Measurements from ENCODE around the gene TIE1.
"Not testable (repeated sequence)": the region's sequence is repeated elsewhere in the genome, so short reads cannot be mapped to it uniquely, and the experiment has no call there.

Gene TIE1

DNA sequence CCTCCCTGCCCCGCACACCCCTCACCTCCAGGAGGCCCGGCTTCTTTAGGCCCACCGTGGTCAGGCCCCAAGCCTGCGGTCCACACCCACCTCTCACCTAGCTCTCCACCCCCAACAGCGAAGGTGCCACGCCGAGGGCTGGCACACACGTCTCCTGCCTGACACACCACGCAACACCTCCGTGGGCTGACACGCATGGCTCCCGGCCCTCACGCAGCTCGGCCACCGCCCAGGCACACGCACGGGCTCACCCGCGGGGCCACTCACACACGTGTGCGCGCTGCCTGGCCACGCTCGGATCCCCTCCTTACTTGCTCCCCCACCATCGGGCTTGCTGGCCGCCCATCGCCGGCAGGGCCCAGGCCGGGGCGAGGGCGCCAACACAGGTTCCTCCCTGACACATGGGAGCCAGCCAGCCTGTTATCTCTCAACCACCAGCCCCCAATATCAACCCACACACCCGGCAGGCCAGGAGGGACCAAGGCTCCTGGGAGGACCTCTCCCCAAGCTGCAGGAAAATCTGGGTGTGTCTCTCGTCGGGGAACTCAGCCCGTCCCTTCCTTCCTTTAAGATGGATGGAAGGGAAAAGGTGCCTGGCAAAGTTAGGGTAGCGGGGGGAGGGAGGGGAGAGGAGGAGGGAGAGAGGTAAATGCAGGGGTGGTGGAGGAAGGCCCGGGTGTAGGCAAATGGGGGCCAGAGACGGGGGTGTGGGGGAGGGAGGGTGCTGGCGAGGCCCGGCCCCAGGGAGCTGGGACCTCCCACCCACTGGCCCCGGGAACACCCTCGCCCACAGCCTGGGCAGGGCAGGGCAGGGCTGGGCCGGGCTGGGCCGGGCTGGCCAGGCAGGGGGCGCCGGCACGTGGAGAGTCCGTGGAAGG, 66.5 kb downstream of the TIE1 start:
- Histone ChIP-seq H3K27me3 (ENCODE audit: control insufficient read depth, insufficient read depth, low read length) (no peaks in the 10 kb centered on the region), H3K9me3 (ENCODE audit: control insufficient read depth, insufficient read depth, low read length) (no peaks in the 10 kb centered on the region), H3K27ac (ENCODE audit: low read depth, low read length) (peak overlapping the region; percentile 88), H3K4me3 (ENCODE audit: low read depth, low read length) (peak overlapping the region; percentile 73), H3K36me3 (ENCODE audit: control insufficient read depth, insufficient read depth, low read length) (peaks cover 32% of the 10 kb centered on the region), H3K4me1 (ENCODE audit: control insufficient read depth, insufficient read depth, low read length) (peaks cover 20% of the 10 kb centered on the region), H3K9ac (ENCODE audit: low read depth, low read length) (peak overlapping the region; percentile 26; the same call in 1 of the 2 replicates)

DNA sequence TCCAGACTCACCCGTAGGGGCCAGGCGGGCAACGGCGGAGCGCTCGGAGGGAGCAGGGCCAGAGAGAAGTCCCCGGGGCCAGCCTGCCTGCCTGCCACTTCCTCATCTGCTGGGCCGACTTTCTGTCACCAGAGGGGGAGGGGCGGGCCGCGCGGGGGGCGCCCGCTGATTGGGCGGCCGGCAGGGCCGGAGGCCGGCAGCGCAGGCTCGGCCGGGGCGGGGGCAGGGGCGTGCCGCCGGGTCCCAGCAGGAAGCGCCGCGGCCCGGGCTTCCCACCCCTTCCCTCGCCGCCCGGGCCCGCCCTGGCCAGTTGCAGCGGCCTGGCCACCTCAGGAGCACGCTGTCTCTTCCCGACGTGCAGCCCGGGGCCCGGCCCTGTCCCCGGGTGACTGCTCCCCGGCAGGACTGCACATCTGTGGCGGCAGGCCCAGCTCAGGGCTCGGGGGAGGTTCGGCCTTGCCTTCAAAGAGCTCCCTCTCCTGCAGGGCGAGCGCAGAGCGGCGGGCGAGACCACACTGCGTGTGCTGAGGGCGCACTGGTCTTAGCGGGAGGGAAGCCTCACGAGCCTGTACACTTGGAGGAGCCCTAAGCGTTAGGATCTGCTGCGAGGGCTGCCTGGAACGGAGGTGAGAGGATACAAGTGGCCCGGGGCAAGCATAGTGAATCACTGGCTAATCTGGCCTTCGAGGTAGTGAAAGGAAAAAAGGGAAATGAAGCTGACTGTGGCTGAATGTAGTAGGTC, 67.3 kb downstream of the TIE1 start, which contains the start of gene ELOVL1:
Gene ELOVL1 (minus strand): TSS at position 108 of the 742 bp plus-strand sequence. CDS start 2,402 bp downstream, outside the sequence.
- Histone ChIP-seq H3K27me3 (ENCODE audit: control insufficient read depth, insufficient read depth, low read length) (no peaks in the 10 kb centered on the region), H3K4me1 (ENCODE audit: control insufficient read depth, insufficient read depth, low read length) (peaks cover 20% of the 10 kb centered on the region), H3K36me3 (ENCODE audit: control insufficient read depth, insufficient read depth, low read length) (peaks cover 25% of the 10 kb centered on the region), H3K9ac (ENCODE audit: low read depth, low read length) (peak within 1 kb of the TSS; percentile 80), H3K9me3 (ENCODE audit: control insufficient read depth, insufficient read depth, low read length) (no peaks in the 10 kb centered on the region), H3K4me3 (ENCODE audit: low read depth, low read length) (peak within 1 kb of the TSS; percentile 73), H3K27ac (ENCODE audit: low read depth, low read length) (peak within 1 kb of the TSS; percentile 94)

DNA sequence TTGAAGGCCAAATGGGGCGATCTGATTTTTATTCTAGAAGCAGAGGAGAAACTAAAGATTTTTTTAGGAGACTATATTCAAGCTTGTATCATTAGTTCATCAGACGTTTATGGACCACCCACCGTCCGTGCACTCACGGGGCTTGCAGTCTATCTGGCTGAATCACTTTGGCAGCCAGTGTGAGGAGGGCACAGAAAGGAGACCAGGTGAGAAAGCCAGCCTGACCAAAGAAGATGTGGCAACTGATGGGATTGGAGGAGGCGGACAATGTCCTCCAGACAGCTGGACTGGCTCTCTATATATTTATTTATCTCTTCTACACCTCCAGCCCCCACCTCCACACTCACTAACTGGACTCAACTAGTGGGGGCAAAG, 67.9 kb downstream of the TIE1 start:
- Histone ChIP-seq H3K4me1 (ENCODE audit: control insufficient read depth, insufficient read depth, low read length) (peaks cover 20% of the 10 kb centered on the region), H3K36me3 (ENCODE audit: control insufficient read depth, insufficient read depth, low read length) (peaks cover 19% of the 10 kb centered on the region), H3K4me3 (ENCODE audit: low read depth, low read length) (peak overlapping the region; percentile 73), H3K27me3 (ENCODE audit: control insufficient read depth, insufficient read depth, low read length) (no peaks in the 10 kb centered on the region), H3K9ac (ENCODE audit: low read depth, low read length) (peak overlapping the region; percentile 80), H3K27ac (ENCODE audit: low read depth, low read length) (peak overlapping the region; percentile 94), H3K9me3 (ENCODE audit: control insufficient read depth, insufficient read depth, low read length) (no peaks in the 10 kb centered on the region)

DNA sequence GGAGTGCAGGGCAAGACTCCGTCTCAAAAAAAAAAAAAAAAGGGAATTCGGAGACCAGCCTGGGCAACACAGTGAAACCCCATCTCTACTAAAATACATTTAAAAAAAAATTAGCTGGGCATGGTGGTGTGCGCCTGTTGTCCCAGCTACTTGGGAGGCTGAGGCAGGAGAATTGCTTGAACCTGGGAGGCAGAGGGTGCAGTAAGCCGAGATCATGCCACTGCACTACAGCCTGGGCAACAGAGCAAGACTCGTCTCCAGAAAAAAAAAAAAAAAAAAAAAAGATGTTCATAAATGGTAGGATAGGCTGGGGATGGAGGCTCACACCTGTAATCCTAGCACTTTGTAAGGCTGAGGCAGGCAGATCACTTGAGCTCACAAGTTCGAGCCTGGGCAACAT, 69.0 kb downstream of the TIE1 start:
- H3K4me1 ChIP-seq (ENCODE audit: control insufficient read depth, insufficient read depth, low read length) = peaks cover 20% of the 10 kb centered on the region
- not testable (repeated sequence) for H3K9me3 ChIP-seq (ENCODE audit: control insufficient read depth, insufficient read depth, low read length); H3K4me3 ChIP-seq (ENCODE audit: low read depth, low read length); H3K27me3 ChIP-seq (ENCODE audit: control insufficient read depth, insufficient read depth, low read length); H3K9ac ChIP-seq (ENCODE audit: low read depth, low read length); H3K36me3 ChIP-seq (ENCODE audit: control insufficient read depth, insufficient read depth, low read length); H3K27ac ChIP-seq (ENCODE audit: low read depth, low read length)

DNA sequence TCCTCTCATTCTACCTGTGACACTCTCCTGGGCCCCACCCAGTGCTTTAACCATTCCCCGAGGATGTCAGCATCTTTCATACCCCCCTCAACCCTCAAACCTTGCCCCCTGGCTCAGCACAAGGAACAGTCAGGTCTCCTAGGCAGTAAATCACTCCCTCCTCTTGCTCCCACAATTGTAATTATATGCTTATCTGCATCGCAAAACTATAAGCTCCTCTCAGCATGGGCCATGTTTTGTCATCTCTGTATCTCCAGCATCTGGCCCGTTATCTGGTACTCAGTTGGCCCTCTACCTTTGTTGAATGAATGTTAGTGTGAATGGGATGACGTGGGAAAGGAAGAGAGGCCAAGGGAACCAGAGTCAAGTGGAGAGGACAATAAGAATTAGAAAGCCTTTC, 69.8 kb downstream of the TIE1 start:
- H3K4me3 ChIP-seq (ENCODE audit: low read depth, low read length) = no peak overlapping the region
- H3K9ac ChIP-seq (ENCODE audit: low read depth, low read length) = no peak overlapping the region
- no peaks in the 10 kb centered on the region for H3K27me3 ChIP-seq (ENCODE audit: control insufficient read depth, insufficient read depth, low read length)
- H3K9me3 ChIP-seq (ENCODE audit: control insufficient read depth, insufficient read depth, low read length) = no peaks in the 10 kb centered on the region
- no peaks in the 10 kb centered on the region for H3K36me3 ChIP-seq (ENCODE audit: control insufficient read depth, insufficient read depth, low read length)
- H3K27ac ChIP-seq (ENCODE audit: low read depth, low read length) = no peak overlapping the region
- H3K4me1 ChIP-seq (ENCODE audit: control insufficient read depth, insufficient read depth, low read length) = peaks cover 19% of the 10 kb centered on the region

DNA sequence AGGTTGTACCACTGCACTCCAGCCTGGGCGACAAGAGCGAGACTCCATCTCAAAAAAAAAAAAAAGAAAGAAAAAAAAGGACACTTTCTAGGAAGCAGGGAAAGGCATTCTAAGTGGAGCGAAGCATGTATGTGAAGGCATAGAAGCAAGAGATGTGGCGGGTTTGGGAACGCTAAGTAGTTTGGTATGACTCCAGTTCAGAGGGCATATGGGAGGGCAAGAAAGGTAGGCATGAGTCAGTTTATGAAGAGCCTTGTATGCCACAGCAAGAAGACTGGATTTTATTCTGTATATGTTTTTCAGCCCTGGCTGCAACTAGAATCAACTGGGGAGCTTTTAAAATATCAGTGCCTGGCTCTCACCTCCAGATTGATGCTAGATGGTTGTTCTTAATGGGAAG, 71.4 kb downstream of the TIE1 start:
- H3K4me1 ChIP-seq (ENCODE audit: control insufficient read depth, insufficient read depth, low read length) = peaks cover 7% of the 10 kb centered on the region; the same call in 1 of the 2 replicates
- H3K9ac ChIP-seq (ENCODE audit: low read depth, low read length) = no peak overlapping the region
- H3K27me3 ChIP-seq (ENCODE audit: control insufficient read depth, insufficient read depth, low read length) = no peaks in the 10 kb centered on the region
- H3K9me3 ChIP-seq (ENCODE audit: control insufficient read depth, insufficient read depth, low read length) = no peaks in the 10 kb centered on the region
- no peak overlapping the region for H3K27ac ChIP-seq (ENCODE audit: low read depth, low read length)
- H3K36me3 ChIP-seq (ENCODE audit: control insufficient read depth, insufficient read depth, low read length) = no peaks in the 10 kb centered on the region
- no peak overlapping the region for H3K4me3 ChIP-seq (ENCODE audit: low read depth, low read length)

All from HUES48 (cell line).